Heart left ventricle (tissue), 16 donors: Measurements from ENCODE around the gene STUB1. TPM values are rescaled to one million over a fixed set of nuclear protein-coding genes. Genes with fewer than 3 reads are reported as not detected.

Source experiments
- ATAC-seq, 4 donors: fragments of 200-7000 bp; cut with Tn5 transposase; one replicate each; pipeline ENCODE4 v1.9.1; 2020 to 2022; ENCODE audit warnings: moderate library complexity in 4 of 4, mild to moderate bottlenecking in 3 of 4, moderate number of reproducible peaks in 1 of 4
- DNase-seq, 5 donors: peaks; one replicate each; pipeline ENCODE4 v3.0.0-alpha.2; 2020
- H3K27ac ChIP-seq, 12 donors: fragments of 200-600 bp; sonication (generic) in 4 of 12; one replicate each; pipeline versions ENCODE4 v1.5.0 to v1.8.0; 2016 to 2022; ENCODE audit warnings: mild to moderate bottlenecking in 2 of 12
- H3K27me3 ChIP-seq, 9 donors: fragments of 200-600 bp; sonication (generic) in 2 of 9; one replicate each; pipeline versions ENCODE4 v1.5.1 to v1.8.0; 2016 to 2022; ENCODE audit warnings: mild to moderate bottlenecking in 3 of 9
- H3K36me3 ChIP-seq, 9 donors: fragments of 200-600 bp; sonication (generic) in 2 of 9; one replicate each; pipeline versions ENCODE4 v1.5.0 to v1.8.0; 2018 to 2022; ENCODE audit warnings: mild to moderate bottlenecking in 2 of 9
- H3K4me1 ChIP-seq, 12 donors: fragments of 200-600 bp; sonication (generic) in 4 of 12; one replicate each; pipeline versions ENCODE4 v1.5.0 to v1.8.0; 2016 to 2022; ENCODE audit warnings: mild to moderate bottlenecking in 3 of 12
- H3K4me3 ChIP-seq, 12 donors: fragments of 200-600 bp; sonication (generic) in 4 of 12; one replicate each; pipeline versions ENCODE4 v1.5.0 to v1.8.0; 2017 to 2022; ENCODE audit warnings: mild to moderate bottlenecking in 9 of 12, moderate library complexity in 4 of 12
- H3K9me3 ChIP-seq, 12 donors: fragments of 200-600 bp; sonication (generic) in 4 of 12; one replicate each; pipeline versions ENCODE4 v1.5.0 to v1.8.0; 2016 to 2022; ENCODE audit warnings: mild to moderate bottlenecking in 1 of 12
- CTCF ChIP-seq, 12 donors: fragments of 200-600 bp; sonication (generic) in 4 of 12; IDR thresholded peaks; one replicate each; pipeline versions ENCODE4 v1.5.0 to v1.8.0; 2018 to 2022; ENCODE audit warnings: antibody characterized with exemption in 12 of 12, mild to moderate bottlenecking in 5 of 12
- POLR2A ChIP-seq, 2 donors: fragments of 450-650 bp; IDR thresholded peaks; one replicate each; pipeline ENCODE4 v1.6.1; 2017; ENCODE audit warnings: antibody characterized with exemption in 2 of 2, mild to moderate bottlenecking in 2 of 2, moderate library complexity in 2 of 2
- WGBS, 4 donors: extraction: QIAGEN DNeasy Blood & Tissue Kit in 2 of 4; methylation state at CpG; one replicate each; pipeline versions ENCODE4 v1.1.5 to v1.1.7; 2013 to 2018; 5-methylcytosine and 5-hydroxymethylcytosine counted together
- intact Hi-C, 10 donors: fragments of 100-400 bp; cut with DNase I; formaldehyde crosslinking; loops; one replicate each; pipeline versions ENCODE4 v1.11.1 to v1.14.2; 2022
- polyA plus RNA-seq, 2 donors: library from polyadenylated mRNA; stranded (reverse); fragments of 200-250 nt; gene quantifications; one replicate each; pipeline ENCODE4 v1.2.3, GENCODE V29; 2013
- total RNA-seq, 9 donors: library from RNA; depleted of rRNA in 2 of 9; stranded (reverse); fragments of >200 nt in 2 of 9; fragmentation: NEBNext Ultra II Directional in 3 of 9; extraction: Animal tissue kit (Norgen Biotek cat#: 25700) in 3 of 9; gene quantifications; one replicate each; pipeline versions ENCODE4 v1.1.0 to v1.2.4, GENCODE V29; 2016 to 2023
- donor health status: ischemic (EF 13 %, LVEDD 7.1; RV severe dilation, severe dysfunction).
- donor health status: healthy with polysubstance abuse.
- donor health status: DM: no; HTN: yes; CAD: no.
- donor health status: DM: no; HTN: no; CAD: no.
- donor health status: ischemic (EF 25% LVEDD 6.9; RV normal size, moderate dysfunction).
- donor health status: ischemic (EF 25% LVEDD 5.7; RV mildly dilated, moderate dysfunction).
- donor health status: healthy.
- donor health status: DM: yes; HTN: yes; CAD: no.
- donor health status: ischemic (EF 35%, LVEDD 5.7; RV mildly dilated, moderate dysfunction).
- donor health status: nonischemic (EF 11% LVEDD 7.7; RV severe dilation, severe dysfunction).
- donor health status: DM: yes; HTN: yes; CAD: no.
- donor health status: PGD.
- donor health status: ischemic (EF 29% LVEDD 5.4; RV normal size, mild dysfunction).
- donor health status: nonischemic (EF 23%, LVEDD 6.1; RV moderate dilation, normal function).

STUB1 gene
- total and polyA plus RNA-seq, 11 donors: 93.7 to 198 (median 116) TPM

GRCh38 chr16:710500-711075, 30.4 kb downstream of the STUB1 start:
- TF ChIP-seq CTCF (IDR thresholded peaks at IDR 0.05) (no peak), POLR2A (IDR thresholded peaks at IDR 0.05) (no peak)
- H3K27me3 ChIP-seq: peaks cover 18 to 55% (median 45%) of the 10 kb centered on the region in 9 donors
- DNase-seq (no peak), ATAC-seq (no peak)
- H3K4me3 ChIP-seq: no peak overlapping the region
- WGBS, 4 donors: 41 to 72% (median 68%) methylated on average over 7 to 21 of the region's 21 CpGs
- H3K36me3 ChIP-seq: no peaks in the 10 kb centered on the region
- no peak overlapping the region for H3K27ac ChIP-seq
- H3K4me1 ChIP-seq: peaks cover 0 to 41% (median 12%) of the 10 kb centered on the region in 12 donors
- no peaks in the 10 kb centered on the region for H3K9me3 ChIP-seq
- intact Hi-C loops: loop anchor here (1.0 to 5.0 kb wide), 12 partner anchors 30 to 393 kb away; partner anchors contain the start of genes CIAO3 (in 2 of the 10), CHTF18 (in 1 of the 10) and RPUSD1 (in 1 of the 10)

- H3K27me3 ChIP-seq: peaks cover 18 to 53% (median 43%) of the 10 kb centered on the region in 9 donors
- no peak for ATAC-seq
Observed at GRCh38 chr16:711084-711483, 30.9 kb downstream of the STUB1 start.

GRCh38 chr16:711548-712320, 31.5 kb downstream of the STUB1 start:
- intact Hi-C loops: loop anchor here (1.0 to 5.0 kb wide), 12 partner anchors 29 to 392 kb away; partner anchors contain the start of genes CIAO3 (in 2 of the 10), CHTF18 (in 1 of the 10) and RPUSD1 (in 1 of the 10)
- ATAC-seq: peak; percentile 33 to 71 (median 64)
- Histone ChIP-seq H3K9me3 (no peaks in the 10 kb centered on the region), H3K36me3 (no peaks in the 10 kb centered on the region), H3K27me3 (peaks cover 18 to 52% (median 37%) of the 10 kb centered on the region in 9 donors), H3K27ac (no peak overlapping the region), H3K4me3 (no peak overlapping the region), H3K4me1 (peaks cover 0 to 42% (median 19%) of the 10 kb centered on the region in 12 donors)
- no peak for TF ChIP-seq POLR2A (IDR thresholded peaks at IDR 0.05)
- peak; percentile 90 to 99 (median 95) for TF ChIP-seq CTCF (IDR thresholded peaks at IDR 0.05)
- WGBS, 4 donors: 12 to 19% (median 13%) methylated on average over 20 to 25 of the region's 25 CpGs
- peak; percentile 78 to 93 (median 82) for DNase-seq

More at GRCh38 chr16:711084-711483, 30.9 kb downstream of the STUB1 start:
- intact Hi-C loops: loop anchor here (1.0 to 5.0 kb wide), 12 partner anchors 30 to 392 kb away; partner anchors contain the start of genes CIAO3 (in 2 of the 10), CHTF18 (in 1 of the 10) and RPUSD1 (in 1 of the 10)
- DNase-seq: no peak
- Histone ChIP-seq H3K27ac (no peak overlapping the region), H3K9me3 (no peaks in the 10 kb centered on the region), H3K36me3 (no peaks in the 10 kb centered on the region), H3K4me3 (no peak overlapping the region), H3K4me1 (peaks cover 0 to 42% (median 15%) of the 10 kb centered on the region in 12 donors)
- WGBS, 4 donors: 75 to 80% (median 78%) methylated on average over 3 to 12 of the region's 12 CpGs
- TF ChIP-seq POLR2A (IDR thresholded peaks at IDR 0.05) (no peak), CTCF (IDR thresholded peaks at IDR 0.05) (no peak)
